OCI-M2 (cell line): ENCODE results near the gene ALDH16A1.

Experiments
- DNase-seq: peaks from one replicate; lab custom pipeline; 2025; ENCODE audit not compliant: unreplicated experiment; lab: John Stamatoyannopoulos, UW

Gene ALDH16A1

DNA sequence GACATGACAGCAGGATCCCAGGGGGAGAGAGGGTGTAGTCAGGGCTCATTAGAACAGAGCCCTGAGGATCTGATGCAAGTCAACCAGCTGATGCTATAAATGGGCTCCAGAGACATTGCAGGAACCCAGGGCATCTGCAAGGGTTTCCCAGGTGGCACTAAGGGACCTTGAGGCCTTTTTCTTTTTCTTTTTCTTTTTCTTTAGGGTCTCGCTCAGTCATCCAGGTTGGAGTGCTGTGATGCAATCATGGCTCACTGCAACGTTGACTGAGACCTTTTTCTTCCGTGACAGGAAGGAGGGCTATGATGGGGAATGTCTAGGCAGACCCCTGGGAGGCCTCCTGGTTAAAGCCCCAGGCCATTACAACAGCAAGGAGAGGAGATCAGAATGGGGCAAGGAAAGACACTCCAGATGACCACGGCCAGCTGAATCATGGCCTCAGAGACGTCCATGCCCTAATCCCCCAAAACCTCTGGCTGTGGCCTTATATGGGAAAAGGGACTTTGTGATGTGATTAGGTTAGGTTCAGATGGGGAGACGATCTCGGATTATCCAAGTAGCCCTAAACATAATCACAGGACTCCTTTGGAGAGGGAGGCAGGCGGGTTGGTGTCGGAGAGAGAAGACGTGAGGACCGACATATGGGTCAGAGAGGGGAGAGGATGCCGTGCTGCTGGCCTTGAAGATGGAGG is 54.9 kb downstream of the ALDH16A1 start:
- DNase-seq, result no peak

- DNase-seq, result no peak
Observed at GRCh38 chr19:49512970-49513745, 60.1 kb downstream of the ALDH16A1 start.

- no peak for DNase-seq
Observed at GRCh38 chr19:49513746-49514118, 60.7 kb downstream of the ALDH16A1 start.

GRCh38 chr19:49514151-49514550 is 61.1 kb downstream of the ALDH16A1 start:
- no peak for DNase-seq

DNA sequence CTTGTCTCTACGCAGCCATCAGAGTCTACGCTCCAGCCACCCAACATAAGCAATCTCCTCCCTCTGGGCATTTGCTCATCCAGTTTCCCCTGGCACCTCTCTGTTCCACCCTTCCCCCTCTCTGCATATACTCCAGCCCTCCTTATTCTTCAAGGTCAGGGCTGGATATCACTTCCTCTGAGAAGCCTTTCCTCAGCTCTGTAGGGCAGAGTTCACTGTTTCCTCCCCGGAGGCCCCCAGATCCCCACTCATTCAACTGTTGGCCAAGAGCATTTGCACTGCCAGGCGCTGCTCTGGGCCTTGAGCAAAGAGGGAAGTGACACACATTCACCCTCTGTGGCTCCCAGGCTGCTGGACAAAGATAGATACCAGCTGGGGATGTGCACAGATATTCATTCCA is 62.7 kb downstream of the ALDH16A1 start:
- peak; percentile 37 for DNase-seq

- no peak for DNase-seq
Observed at GRCh38 chr19:49518033-49518432, 65.0 kb downstream of the ALDH16A1 start.
